ENCODE results near the gene ACYP2.
"Not testable (repeated sequence)": the region's sequence is repeated elsewhere in the genome, so short reads cannot be mapped to it uniquely, and the experiment has no call there.

Gene ACYP2

GRCh38 chr2:54115284-54116137 lies at the start of gene ACYP2:
TSS of gene ACYP2 (plus strand) at chr2:54115615.
- peak; percentile 79 to 85 for DNase-seq (ENCODE audit: extremely low read depth in 1 of 2, low read depth in 1 of 2)

DNA sequence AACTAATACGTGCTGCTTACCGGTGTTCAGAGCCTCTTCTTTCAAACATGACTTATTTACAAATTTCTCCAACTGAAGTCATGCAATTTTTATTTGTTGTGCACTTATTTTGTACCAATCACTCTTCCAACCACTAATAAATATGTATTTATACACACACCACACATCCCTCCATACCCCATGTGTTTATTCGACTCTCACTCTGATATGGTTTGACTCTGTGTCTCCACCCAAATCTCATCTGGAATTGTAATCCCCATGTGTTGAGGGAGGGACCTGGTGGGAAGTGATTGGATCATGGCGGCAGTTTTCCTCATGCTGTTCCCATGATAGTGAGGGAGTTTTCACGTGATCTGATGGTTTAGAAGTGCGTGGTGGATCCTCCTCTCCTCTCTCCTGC lies 49.5 kb upstream of the ACYP2 start:
- no peak for DNase-seq (ENCODE audit: extremely low read depth in 1 of 2, low read depth in 1 of 2)

DNA sequence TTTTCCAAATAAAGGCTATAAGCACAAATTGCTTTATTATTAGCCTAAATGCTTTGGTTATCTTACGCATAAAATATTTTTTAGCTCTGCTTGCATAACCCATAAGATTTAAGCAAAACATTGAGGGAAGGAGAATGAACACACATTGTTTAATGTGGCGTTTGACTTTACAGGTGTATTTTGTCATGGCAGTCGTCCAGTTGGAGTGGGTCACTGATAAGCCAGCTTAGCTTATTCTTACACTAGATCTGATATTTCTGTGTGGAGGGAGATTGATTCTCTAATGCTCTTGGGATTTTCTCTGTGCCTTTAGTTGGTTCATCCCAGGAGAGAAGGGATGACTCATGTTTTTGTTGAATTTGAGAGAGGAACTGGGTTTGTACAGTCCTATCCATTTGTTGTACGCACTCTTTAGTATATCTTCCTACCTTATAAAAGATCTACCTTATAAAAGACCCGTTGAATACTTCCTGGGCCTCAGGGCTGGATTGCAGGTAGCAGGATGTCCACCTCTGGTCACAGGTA lies 47.5 kb upstream of the ACYP2 start:
- DNase-seq (ENCODE audit: extremely low read depth in 1 of 2, low read depth in 1 of 2): no peak

GRCh38 chr2:54072483-54072882 lies 42.9 kb upstream of the ACYP2 start:
- not testable (repeated sequence) for DNase-seq (ENCODE audit: extremely low read depth in 1 of 2, low read depth in 1 of 2)

- no peak for DNase-seq (ENCODE audit: extremely low read depth in 1 of 2, low read depth in 1 of 2)
Measured at GRCh38 chr2:54073796-54074195, 41.6 kb upstream of the ACYP2 start.

GRCh38 chr2:54074606-54075341 lies 40.6 kb upstream of the ACYP2 start:
- no peak for DNase-seq (ENCODE audit: extremely low read depth in 1 of 2, low read depth in 1 of 2)

GRCh38 chr2:54076586-54076985 lies 38.8 kb upstream of the ACYP2 start:
- DNase-seq (ENCODE audit: extremely low read depth in 1 of 2, low read depth in 1 of 2): no peak

DNA sequence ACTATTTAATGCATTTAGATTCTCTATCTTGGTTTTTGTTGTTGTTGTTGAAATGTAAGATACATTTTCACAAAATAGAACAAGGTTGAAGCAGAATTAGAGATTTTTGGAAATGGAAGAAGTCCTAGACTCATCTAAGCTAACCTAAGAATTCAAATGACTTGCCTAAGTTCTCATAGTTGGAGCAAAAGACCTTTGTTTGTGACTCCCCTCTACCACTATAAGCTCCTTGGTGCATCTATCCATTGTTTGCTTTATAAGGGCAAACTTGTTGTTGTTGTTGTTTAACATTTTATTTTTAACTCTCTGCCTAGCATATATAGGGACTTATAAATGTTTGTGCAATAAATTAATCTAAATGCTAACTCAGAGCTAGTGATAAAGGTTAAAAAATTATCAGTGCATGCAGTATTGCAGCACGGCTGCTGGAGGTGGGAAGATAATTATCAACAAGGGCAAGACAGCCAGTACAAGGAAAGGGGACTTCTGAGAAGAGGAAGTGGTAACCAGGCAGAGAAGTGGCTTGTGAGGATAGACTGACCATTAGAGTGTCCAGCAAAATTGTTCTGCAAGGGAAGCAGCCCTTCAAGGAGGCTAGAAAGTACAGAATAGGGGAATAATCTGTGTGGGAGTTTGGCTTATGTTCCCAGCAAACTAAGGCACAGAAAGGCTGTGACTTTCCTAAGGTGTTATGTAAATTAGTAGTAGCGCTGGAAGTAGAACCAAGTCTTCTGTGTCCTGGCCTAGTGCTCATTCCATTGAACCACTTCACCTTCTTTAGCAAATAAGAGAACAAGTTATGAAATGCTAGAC lies 38.1 kb upstream of the ACYP2 start:
- DNase-seq (ENCODE audit: extremely low read depth in 1 of 2, low read depth in 1 of 2): no peak

GRCh38 chr2:54079331-54079730 lies 36.1 kb upstream of the ACYP2 start:
- DNase-seq (ENCODE audit: extremely low read depth in 1 of 2, low read depth in 1 of 2): no peak

GRCh38 chr2:54081574-54081973 lies 33.8 kb upstream of the ACYP2 start:
- DNase-seq (ENCODE audit: extremely low read depth in 1 of 2, low read depth in 1 of 2): no peak

GRCh38 chr2:54083021-54083420 lies 32.4 kb upstream of the ACYP2 start:
- no peak for DNase-seq (ENCODE audit: extremely low read depth in 1 of 2, low read depth in 1 of 2)

DNA sequence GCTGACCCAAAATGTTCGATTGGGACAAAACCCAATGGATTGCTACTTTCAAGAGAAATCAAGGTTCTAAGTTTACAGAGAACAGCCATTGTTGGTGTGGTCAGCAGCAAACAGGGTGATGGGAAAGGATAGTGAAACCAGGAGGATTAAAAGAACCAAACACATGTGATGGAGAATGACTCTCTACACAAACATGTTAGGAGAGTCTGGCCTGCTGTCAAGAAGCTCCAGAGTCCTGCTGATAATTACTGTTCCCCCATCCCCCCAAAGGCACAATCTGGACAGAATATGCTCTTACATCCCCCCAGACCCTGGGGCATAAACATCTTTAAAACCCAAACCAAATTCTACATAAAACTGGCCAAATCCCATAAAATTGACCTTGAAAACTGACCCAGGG lies 32.0 kb upstream of the ACYP2 start:
- no peak for DNase-seq (ENCODE audit: extremely low read depth in 1 of 2, low read depth in 1 of 2)

- no peak for DNase-seq (ENCODE audit: extremely low read depth in 1 of 2, low read depth in 1 of 2)
Measured at GRCh38 chr2:54084600-54084999, 30.8 kb upstream of the ACYP2 start.

DNA sequence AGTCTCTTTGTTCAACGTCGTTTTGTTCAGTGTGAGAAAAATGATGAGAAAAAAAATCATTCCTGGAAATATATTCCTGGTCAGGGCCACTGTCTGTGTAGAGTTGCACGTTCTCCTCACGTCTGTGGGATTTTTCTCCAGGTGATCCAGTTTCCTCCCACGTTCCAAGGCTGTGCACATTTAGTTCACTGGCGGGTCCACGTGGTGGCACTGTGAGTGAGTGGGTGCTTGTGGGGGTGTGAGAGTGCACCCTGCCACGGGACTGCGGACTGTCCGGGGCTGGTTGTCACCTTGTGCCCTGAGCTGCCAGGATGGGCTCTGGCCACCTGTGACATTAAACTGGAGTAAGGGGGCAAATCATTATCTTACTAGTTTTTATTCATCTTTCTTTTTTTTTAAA lies 30.3 kb upstream of the ACYP2 start:
- DNase-seq (ENCODE audit: extremely low read depth in 1 of 2, low read depth in 1 of 2): no peak

- no peak for DNase-seq (ENCODE audit: extremely low read depth in 1 of 2, low read depth in 1 of 2)
Measured at GRCh38 chr2:54086157-54086556, 29.3 kb upstream of the ACYP2 start.

DNA sequence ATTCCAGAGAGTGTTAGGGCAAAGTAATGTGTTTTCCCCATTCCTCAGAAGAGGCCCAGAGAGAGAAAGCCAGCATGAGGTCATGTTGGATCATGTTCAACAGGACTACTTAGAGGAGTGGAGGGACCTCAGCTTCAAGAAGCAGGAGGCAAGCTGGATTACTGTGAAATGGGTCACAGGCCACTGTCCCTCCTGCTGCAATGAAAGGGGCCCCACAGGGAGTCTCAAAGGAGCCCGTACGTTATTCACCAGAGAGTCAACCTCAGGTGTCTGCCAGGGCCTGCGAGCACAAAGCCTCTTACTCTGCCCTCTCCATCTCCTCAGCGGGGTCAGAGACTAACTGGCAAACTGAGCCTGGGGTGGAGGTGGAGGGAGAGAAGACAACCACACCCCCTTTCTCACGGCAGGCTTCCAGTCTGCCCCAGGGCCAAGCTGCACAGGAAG lies 27.2 kb upstream of the ACYP2 start:
- no peak for DNase-seq (ENCODE audit: extremely low read depth in 1 of 2, low read depth in 1 of 2)

GRCh38 chr2:54088719-54089118 lies 26.7 kb upstream of the ACYP2 start:
- no peak for DNase-seq (ENCODE audit: extremely low read depth in 1 of 2, low read depth in 1 of 2)

DNA sequence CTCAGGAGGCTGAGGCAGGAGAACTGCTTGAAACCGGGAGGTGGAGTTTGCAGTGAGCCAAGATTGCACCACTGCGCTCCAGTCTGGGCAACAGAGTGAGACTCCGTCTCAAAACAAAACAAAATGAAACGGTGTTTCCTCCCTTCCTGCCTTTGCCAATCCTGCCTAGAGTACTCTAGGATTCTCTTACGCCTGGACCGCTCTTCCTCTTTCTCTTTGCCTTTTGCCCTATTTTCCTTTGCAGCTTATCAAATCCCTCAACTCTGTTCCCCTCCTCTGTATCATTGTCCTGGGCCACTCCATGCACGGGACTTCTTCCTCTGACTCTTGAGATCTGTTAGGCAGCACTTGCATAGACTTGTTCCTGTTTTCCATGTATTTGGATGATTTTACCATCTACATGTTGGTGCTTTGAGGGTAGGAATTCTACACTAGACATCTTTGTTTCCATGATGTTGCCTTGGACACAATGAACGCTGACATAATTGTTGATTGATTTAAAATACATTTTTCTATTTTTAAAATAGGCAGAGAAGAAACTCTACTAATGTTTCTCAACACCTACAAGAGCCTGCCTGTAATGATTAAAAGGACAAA lies 24.8 kb upstream of the ACYP2 start:
- DNase-seq (ENCODE audit: extremely low read depth in 1 of 2, low read depth in 1 of 2): no peak

GRCh38 chr2:54092940-54093339 lies 22.5 kb upstream of the ACYP2 start:
- no peak for DNase-seq (ENCODE audit: extremely low read depth in 1 of 2, low read depth in 1 of 2)

DNA sequence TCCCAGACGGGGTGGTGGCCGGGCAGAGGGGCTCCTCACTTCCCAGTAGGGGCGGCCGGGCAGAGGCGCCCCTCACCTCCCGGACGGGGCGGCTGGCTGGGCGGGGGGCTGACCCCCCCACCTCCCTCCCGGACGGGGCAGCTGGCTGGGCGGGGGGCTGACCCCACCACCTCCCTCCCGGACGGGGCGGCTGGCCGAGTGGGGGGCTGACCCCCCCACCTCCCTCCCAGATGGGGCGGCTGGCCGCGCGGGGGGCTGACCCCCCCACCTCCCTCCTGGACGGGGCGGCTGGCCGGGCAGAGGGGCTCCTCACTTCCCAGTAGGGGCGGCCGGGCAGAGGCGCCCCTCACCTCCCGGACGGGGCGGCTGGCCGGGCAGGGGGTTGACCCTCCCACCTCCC lies 20.0 kb upstream of the ACYP2 start:
- DNase-seq (ENCODE audit: extremely low read depth in 1 of 2, low read depth in 1 of 2): not testable (repeated sequence)

DNA sequence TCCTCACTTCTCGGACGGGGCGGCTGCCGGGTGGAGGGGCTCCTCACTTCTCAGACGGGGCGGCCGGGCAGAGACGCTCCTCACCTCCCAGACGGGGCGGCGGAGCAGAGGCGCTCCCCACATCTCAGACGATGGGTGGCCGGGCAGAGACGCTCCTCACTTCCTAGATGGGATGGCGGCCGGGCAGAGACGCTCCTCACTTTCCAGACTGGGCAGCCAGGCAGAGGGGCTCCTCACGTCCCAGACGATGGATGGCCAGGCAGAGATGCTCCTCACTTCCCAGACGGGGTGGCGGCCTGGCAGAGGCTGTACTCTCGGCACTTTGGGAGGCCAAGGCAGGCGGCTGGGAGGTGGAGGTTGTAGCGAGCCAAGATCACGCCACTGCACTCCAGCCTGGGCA lies 19.3 kb upstream of the ACYP2 start:
- DNase-seq (ENCODE audit: extremely low read depth in 1 of 2, low read depth in 1 of 2): not testable (repeated sequence)
